GM18517 (cell line): ENCODE measurements around the gene PPFIBP2.

Source experiments
- ATAC-seq: cut with Tn5 transposase; IDR thresholded peaks from one replicate; pipeline ENCODE4 v1.9.1; 2021; ENCODE audit warnings: mild to moderate bottlenecking, moderate library complexity; ENCODE audit not compliant: unreplicated experiment

PPFIBP2 gene

GRCh38 chr11:7575841-7576725, 62.3 kb downstream of the PPFIBP2 start:
- ATAC-seq = no peak

GRCh38 chr11:7576726-7577290, 63.0 kb downstream of the PPFIBP2 start:
- no peak for ATAC-seq

- ATAC-seq = no peak
Measured at GRCh38 chr11:7577291-7578190, 63.7 kb downstream of the PPFIBP2 start.

- no peak for ATAC-seq
Measured at GRCh38 chr11:7578276-7578955, 64.6 kb downstream of the PPFIBP2 start.

- no peak for ATAC-seq
Measured at GRCh38 chr11:7579361-7579791, 65.6 kb downstream of the PPFIBP2 start.

- no peak for ATAC-seq
Measured at GRCh38 chr11:7581021-7581590, 67.3 kb downstream of the PPFIBP2 start.

GRCh38 chr11:7582338-7582985, 68.7 kb downstream of the PPFIBP2 start:
- no peak for ATAC-seq

GRCh38 chr11:7583248-7583647, 69.4 kb downstream of the PPFIBP2 start:
- no peak for ATAC-seq

GRCh38 chr11:7584910-7585309, 71.1 kb downstream of the PPFIBP2 start:
- ATAC-seq = no peak

- no peak for ATAC-seq
Measured at GRCh38 chr11:7585816-7586215, 72.0 kb downstream of the PPFIBP2 start.

- ATAC-seq = no peak
Measured at GRCh38 chr11:7586376-7586775, 72.6 kb downstream of the PPFIBP2 start.

GRCh38 chr11:7587712-7588111, 73.9 kb downstream of the PPFIBP2 start:
- no peak for ATAC-seq

- ATAC-seq = no peak
Measured at GRCh38 chr11:7589861-7590260, 76.1 kb downstream of the PPFIBP2 start.

GRCh38 chr11:7590529-7590928, 76.7 kb downstream of the PPFIBP2 start:
- ATAC-seq = no peak

GRCh38 chr11:7591107-7591894, 77.5 kb downstream of the PPFIBP2 start:
- ATAC-seq = no peak

- no peak for ATAC-seq
Measured at GRCh38 chr11:7591987-7592386, 78.2 kb downstream of the PPFIBP2 start.

- ATAC-seq = no peak
Measured at GRCh38 chr11:7592711-7593110, 78.9 kb downstream of the PPFIBP2 start.

GRCh38 chr11:7593481-7593880, 79.7 kb downstream of the PPFIBP2 start:
- no peak for ATAC-seq
